Ramos (cell line): ENCODE results near the gene ZNF442.
"Not testable (repeated sequence)": the region's sequence is repeated elsewhere in the genome, so short reads cannot be mapped to it uniquely, and the experiment has no call there.

Experiments
- in situ Hi-C: fragments of 300-500 bp; cut with MboI; formaldehyde crosslinking; loops from one replicate; pipeline ENCODE4 v1.14.3; 2022; ENCODE audit warnings: low sequenced_read_pairs; ENCODE audit not compliant: unreplicated experiment

ZNF442 gene

GRCh38 chr19:12331211-12331941 is 34.1 kb downstream of the ZNF442 start:
- in situ Hi-C loops, result no loop called here

DNA sequence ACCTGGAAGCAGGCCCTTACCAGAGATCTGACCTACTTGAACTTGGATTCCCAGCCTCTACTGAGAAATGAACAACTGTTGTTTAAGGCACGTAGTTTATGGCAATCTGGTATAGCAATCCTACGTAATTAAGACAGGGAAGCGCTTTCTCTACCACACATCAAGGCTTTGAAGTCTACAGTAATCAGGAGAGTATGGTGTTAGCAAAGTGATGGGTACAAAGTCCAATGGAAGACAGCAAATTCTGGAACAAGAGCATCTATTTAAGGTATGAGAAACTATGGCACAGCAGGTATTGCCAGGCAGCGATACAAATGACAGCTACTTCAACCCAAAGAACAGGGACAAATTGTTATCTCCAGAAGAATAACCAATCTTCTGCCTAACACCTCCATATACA is 35.1 kb downstream of the ZNF442 start:
- in situ Hi-C loops, result no loop called here

GRCh38 chr19:12325690-12326089 is 39.8 kb downstream of the ZNF442 start:
- in situ Hi-C loops, result no loop called here

DNA sequence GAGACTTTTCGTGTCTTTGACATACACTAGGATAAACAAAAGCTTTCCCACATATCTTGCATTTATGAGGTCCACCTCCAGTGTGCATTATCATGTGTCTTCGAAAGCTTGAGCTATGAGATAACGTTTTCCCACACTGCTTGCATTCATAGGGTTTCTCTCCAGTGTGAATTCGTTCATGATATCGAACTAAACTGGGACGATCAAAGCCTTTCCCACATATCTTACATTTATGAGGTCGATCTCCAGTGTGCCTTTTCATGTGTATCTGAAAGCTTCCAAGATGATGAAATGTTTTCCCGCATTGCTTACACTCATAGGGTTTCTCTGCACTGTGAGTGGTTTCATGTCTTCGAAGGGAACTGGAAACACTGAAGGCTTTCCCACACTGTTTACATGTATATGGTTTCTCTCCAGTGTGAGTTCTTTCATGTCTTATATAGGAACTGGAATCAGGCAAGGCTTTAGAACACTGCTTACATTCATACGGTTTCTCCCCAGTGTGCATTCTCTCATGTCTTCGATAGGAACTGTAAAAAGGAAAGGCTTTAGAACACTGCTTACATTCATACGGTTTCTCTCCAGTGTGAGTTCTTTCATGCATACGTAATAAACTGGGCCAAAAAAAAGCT is 46.6 kb downstream of the ZNF442 start:
- in situ Hi-C loops, result no loop called here

GRCh38 chr19:12314553-12314952 is 50.9 kb downstream of the ZNF442 start:
- in situ Hi-C loops, result no loop called here

DNA sequence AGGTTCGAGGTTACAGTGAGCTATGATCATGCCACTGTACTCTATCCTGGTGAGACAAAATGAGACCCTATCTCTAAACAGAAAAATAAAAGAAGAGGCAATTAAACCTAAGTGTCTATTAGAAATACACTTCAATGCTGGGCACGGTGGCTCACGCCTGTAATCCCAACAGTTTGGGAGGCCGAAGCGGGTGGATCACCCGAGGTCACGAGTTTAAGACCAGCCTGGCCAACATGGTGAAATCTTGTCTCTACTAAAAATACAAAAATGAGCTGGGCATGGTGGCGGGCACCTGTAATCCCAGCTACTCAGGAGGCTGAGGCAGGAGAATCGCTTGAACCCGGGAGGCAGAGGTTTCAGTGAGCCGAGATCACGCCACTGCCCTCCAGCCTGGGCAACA is 56.6 kb downstream of the ZNF442 start:
- in situ Hi-C loops, result not testable (repeated sequence)
